Activated CD4-positive, alpha-beta T cell treated with anti-CD3 and anti-CD28 coated beads for 36 hours (primary cell): ENCODE results near the gene GLMP. TPM values are rescaled to one million over a fixed set of nuclear protein-coding genes. Genes with fewer than 3 reads are reported as not detected.

Source experiments
- ATAC-seq: fragments of 200-7000 bp; cut with Tn5 transposase; one replicate; pipeline ENCODE4 v1.10.0; 2021; ENCODE audit warnings: mild to moderate bottlenecking, moderate library complexity
- CTCF ChIA-PET: fragments of 350-600 bp; sonication (Branson Sonifier 250); formaldehyde crosslinking; loops from one replicate; lab custom pipeline; 2021; ENCODE audit warnings: antibody characterized with exemption; lab: Charles Lee
- POLR2A ChIA-PET: fragments of 350-600 bp; sonication (Branson Sonifier 250); formaldehyde crosslinking; loops from one replicate; lab custom pipeline; 2021; ENCODE audit warnings: antibody characterized with exemption, inconsistent platforms; lab: Charles Lee
- DNase-seq: peaks from one replicate; pipeline ENCODE4 v3.0.0-alpha.2; 2020
- H3K27ac Mint-ChIP-seq: one replicate; pipeline ENCODE4 v1.8.0; 2021; ENCODE audit warnings: mixed read lengths
- H3K27me3 Mint-ChIP-seq: one replicate; pipeline ENCODE4 v1.8.0; 2021; ENCODE audit warnings: mixed read lengths
- H3K36me3 Mint-ChIP-seq: one replicate; pipeline ENCODE4 v1.8.0; 2021; ENCODE audit warnings: low read depth, mixed read lengths
- H3K4me1 Mint-ChIP-seq: one replicate; pipeline ENCODE4 v1.8.0; 2021; ENCODE audit warnings: mixed read lengths
- H3K4me3 Mint-ChIP-seq: one replicate; pipeline ENCODE4 v1.8.0; 2021; ENCODE audit warnings: mild to moderate bottlenecking, moderate library complexity, mixed read lengths
- H3K9me3 Mint-ChIP-seq: one replicate; pipeline ENCODE4 v1.8.0; 2021; ENCODE audit warnings: low read depth, mixed read lengths
- intact Hi-C, 2 experiments: fragments of 100-400 bp; cut with DNase I in 1 of 2; cut with micrococcal nuclease in 1 of 2; formaldehyde crosslinking; loops; one replicate each; pipeline versions ENCODE4 v1.14.2 to v1.15.1; 2022 to 2024; cut with DNase I, micrococcal nuclease
- total RNA-seq, 2 experiments: library from RNA; stranded (reverse); gene quantifications; one replicate each; pipeline ENCODE4 v1.2.3, GENCODE V29; 2021

Gene GLMP
- total RNA-seq, 2 experiments from 2014 or later, result 10.8 to 12.1 TPM

GRCh38 chr1:156242738-156243137, 52.7 kb downstream of the GLMP start:
- ChIA-PET POLR2A (interaction anchor here (1.5 kb wide), 1 partner anchor 97 kb away, joined by 3 read pairs; no protein-coding TSS in a partner anchor), CTCF (interaction anchor here (1.2 kb wide), 1 partner anchor 18 kb away, joined by 4 read pairs; no protein-coding TSS in a partner anchor)
- intact Hi-C loops, result loop anchor here in 1 of 2 experiments (2.0 kb wide), 1 partner anchor 18 kb away; no protein-coding TSS in a partner anchor
- peaks cover 23% of the 10 kb centered on the region for H3K36me3 Mint-ChIP-seq
- no peak overlapping the region for H3K4me3 Mint-ChIP-seq
- H3K27ac Mint-ChIP-seq, result no peak overlapping the region
- no peaks in the 10 kb centered on the region for H3K9me3 Mint-ChIP-seq
- no peak for ATAC-seq
- peaks cover 4% of the 10 kb centered on the region for H3K27me3 Mint-ChIP-seq
- peaks cover 14% of the 10 kb centered on the region for H3K4me1 Mint-ChIP-seq
- DNase-seq, result no peak

Other genes with a start within 250 kb of the GLMP start
- gene UBQLN4, start 241.9 kb downstream of the GLMP start, total RNA-seq, result 10 to 100 TPM; 34.5 to 49.0 TPM
- gene LAMTOR2, start 240.9 kb downstream of the GLMP start, total RNA-seq, result 10 to 100 TPM; 26.1 to 50.3 TPM
- gene RAB25, start 234.5 kb downstream of the GLMP start, total RNA-seq, result under 1 TPM; 0.46 to 0.77 TPM
- gene MEX3A, start 213.2 kb downstream of the GLMP start, total RNA-seq, result under 1 TPM; 0.48 to 0.79 TPM
- gene LMNA, start 181.0 kb downstream of the GLMP start, total RNA-seq, result 100 to 1,000 TPM; 184 to 218 TPM
- gene SEMA4A, start 142.1 kb downstream of the GLMP start, total RNA-seq, result 10 to 100 TPM; 53.3 to 64.5 TPM
- gene SLC25A44, start 101.6 kb downstream of the GLMP start, total RNA-seq, result 10 to 100 TPM; 42.4 to 51.9 TPM
- gene PMF1, start 82.7 kb downstream of the GLMP start, total RNA-seq, result 100 to 1,000 TPM; 108 to 117 TPM
- gene BGLAP, start 53.5 kb downstream of the GLMP start, total RNA-seq, result 1 to 10 TPM; 2.1 to 2.4 TPM
- gene PAQR6, start 47.6 kb downstream of the GLMP start, total RNA-seq, result 1 to 10 TPM; 4.7 to 5.7 TPM
- 10 to 100 TPM; 61.7 to 64.6 TPM for gene SMG5, start 12.9 kb downstream of the GLMP start, total RNA-seq
- 10 to 100 TPM; 10.2 to 10.5 TPM for gene TMEM79, start 11.4 kb downstream of the GLMP start, total RNA-seq
- gene VHLL, start 3.6 kb upstream of the GLMP start, total RNA-seq, result under 1 TPM in 1 of 2 experiments, not detected in 1; 0.28 TPM
- 100 to 1,000 TPM; 297 to 406 TPM for gene CCT3, start 42.6 kb upstream of the GLMP start, total RNA-seq
- under 1 TPM; 0.25 to 0.83 TPM for gene TSACC, start 42.8 kb upstream of the GLMP start, total RNA-seq
- not detected for gene RHBG, start 73.5 kb upstream of the GLMP start, total RNA-seq
- gene MEF2D, start 205.1 kb upstream of the GLMP start, total RNA-seq, result 10 to 100 TPM; 32.1 to 33.6 TPM